ENCODE data around the gene PARP1. TPM values are rescaled to one million over a fixed set of nuclear protein-coding genes. Genes with fewer than 3 reads are reported as not detected.

Gene PARP1
- total and polyA plus RNA-seq, 9 donors, result 24.7 to 74.6 (median 63.1) TPM

DNA sequence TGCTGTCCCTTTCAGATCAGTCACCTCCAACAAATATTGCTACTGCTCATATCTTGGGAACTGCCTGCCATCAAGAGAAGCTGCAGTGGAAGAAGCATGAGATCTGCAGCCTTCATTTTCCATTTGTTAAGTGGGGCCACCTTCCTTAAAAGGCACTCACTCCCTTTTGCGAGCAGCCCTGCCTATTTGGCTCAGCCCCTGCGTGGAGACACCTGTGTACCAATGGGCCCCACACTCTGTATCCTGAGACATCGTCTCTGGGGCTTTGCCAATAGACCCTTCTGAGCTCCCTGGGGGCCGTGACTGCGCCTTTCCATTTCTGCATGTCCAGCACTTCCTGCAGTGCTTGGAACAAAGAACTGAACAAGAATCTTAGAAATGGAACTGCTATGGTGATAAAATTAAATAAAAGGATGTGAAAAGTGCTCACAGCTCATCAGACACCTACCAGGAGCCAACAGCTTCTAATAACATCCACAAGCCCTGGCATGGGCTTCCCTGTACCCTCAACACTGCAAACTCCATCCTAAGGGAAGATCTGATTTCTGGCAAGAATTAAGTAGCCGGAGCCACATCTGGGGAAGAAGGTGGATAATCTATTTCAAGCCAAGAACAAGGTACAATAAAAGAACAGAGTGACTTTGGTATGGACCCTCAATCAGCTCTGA lies 36.7 kb downstream of the PARP1 start:
- no peaks in the 10 kb centered on the region for H3K36me3 ChIP-seq

DNA sequence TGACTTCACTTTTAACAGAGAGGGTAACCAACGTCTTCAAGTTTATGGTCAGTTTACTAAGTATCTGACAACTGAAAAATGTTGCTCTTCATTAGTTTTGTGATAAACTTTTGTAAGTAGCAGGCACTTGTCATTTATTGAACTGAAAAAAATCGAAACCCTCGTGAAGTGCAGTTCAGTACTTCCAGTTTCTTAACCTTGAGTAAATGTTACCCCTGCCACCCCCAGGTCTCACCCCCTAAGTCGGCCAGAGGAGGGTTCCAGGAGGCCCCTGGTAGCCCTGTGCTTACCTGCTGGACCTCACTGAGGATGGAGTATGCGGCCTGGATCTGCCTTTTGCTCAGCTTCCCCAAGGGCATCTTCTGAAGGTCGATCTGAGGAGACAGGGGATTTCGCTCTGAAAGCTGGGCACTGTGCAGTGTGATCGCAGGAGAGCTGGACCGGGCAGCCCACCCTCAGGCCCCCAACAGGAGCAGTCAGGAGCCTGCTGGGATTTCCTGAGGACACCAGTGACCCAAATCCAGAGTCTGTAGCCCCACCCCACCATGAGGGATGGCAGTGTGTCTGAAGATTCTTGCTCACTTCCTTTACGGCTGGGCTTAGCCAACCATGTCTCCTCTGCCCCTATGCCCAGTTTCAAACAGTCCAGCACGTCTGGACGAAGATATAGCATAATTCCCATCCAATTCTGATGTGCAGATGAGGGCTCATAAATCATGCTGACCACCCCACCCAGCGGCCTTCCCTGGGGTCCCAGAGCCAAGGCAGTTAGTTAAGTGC lies 37.6 kb downstream of the PARP1 start:
- Histone ChIP-seq H3K36me3 (no peaks in the 10 kb centered on the region), H3K27ac (no peak overlapping the region), H3K27me3 (no peaks in the 10 kb centered on the region), H3K9me3 (no peaks in the 10 kb centered on the region), H3K4me1 (ENCODE audit: insufficient read depth) (no peaks in the 10 kb centered on the region), H3K4me3 (no peak overlapping the region)
- intact Hi-C loops (cut with DNase I), result no loop called here
- no peak for TF ChIP-seq EP300 (IDR thresholded peaks at IDR 0.05)
- TF ChIP-seq, protein P1, sequence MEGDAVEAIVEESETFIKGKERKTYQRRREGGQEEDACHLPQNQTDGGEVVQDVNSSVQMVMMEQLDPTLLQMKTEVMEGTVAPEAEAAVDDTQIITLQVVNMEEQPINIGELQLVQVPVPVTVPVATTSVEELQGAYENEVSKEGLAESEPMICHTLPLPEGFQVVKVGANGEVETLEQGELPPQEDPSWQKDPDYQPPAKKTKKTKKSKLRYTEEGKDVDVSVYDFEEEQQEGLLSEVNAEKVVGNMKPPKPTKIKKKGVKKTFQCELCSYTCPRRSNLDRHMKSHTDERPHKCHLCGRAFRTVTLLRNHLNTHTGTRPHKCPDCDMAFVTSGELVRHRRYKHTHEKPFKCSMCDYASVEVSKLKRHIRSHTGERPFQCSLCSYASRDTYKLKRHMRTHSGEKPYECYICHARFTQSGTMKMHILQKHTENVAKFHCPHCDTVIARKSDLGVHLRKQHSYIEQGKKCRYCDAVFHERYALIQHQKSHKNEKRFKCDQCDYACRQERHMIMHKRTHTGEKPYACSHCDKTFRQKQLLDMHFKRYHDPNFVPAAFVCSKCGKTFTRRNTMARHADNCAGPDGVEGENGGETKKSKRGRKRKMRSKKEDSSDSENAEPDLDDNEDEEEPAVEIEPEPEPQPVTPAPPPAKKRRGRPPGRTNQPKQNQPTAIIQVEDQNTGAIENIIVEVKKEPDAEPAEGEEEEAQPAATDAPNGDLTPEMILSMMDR (IDR thresholded peaks at IDR 0.05), result no peak
- no peak for TF ChIP-seq POLR2A (IDR thresholded peaks at IDR 0.05)
- WGBS, 3 donors, result 81 to 85% (median 83%) methylated on average over 13 of the region's 13 CpGs
- no peak for DNase-seq

More for the DNA sequence above, 36.7 kb downstream of the PARP1 start:
- Histone ChIP-seq H3K4me3 (no peak overlapping the region), H3K4me1 (ENCODE audit: insufficient read depth) (no peaks in the 10 kb centered on the region), H3K9me3 (no peaks in the 10 kb centered on the region), H3K27me3 (no peaks in the 10 kb centered on the region), H3K27ac (no peak overlapping the region)
- DNase-seq, result no peak
- intact Hi-C loops (cut with DNase I), result no loop called here
- 81 to 83% (median 82%) methylated on average over 6 of the region's 6 CpGs for WGBS, 3 donors
- no peak for TF ChIP-seq EP300 (IDR thresholded peaks at IDR 0.05)
- TF ChIP-seq POLR2A (IDR thresholded peaks at IDR 0.05), result no peak
- TF ChIP-seq, protein P1 (IDR thresholded peaks at IDR 0.05), result no peak

DNA sequence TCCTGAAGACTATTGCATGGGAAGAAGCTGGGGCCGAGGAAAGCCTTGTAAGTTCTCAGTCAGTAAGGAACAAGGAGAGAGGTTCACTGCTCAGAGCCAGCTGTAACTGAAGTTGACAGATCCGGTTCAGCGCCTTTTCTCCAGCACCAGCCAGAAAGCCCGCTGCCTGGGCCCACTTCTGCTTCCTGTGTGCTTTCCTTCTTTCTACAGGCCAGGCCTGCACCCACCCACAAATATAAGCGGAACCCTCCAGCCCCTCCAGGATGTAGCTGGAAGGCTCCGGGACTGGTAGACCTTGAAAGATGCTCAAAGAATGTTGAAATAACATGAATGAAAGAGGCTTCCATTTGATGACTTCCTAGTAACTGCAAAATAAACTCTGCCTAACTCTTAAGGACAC lies 38.8 kb downstream of the PARP1 start:
- Histone ChIP-seq H3K27me3 (no peaks in the 10 kb centered on the region), H3K4me3 (no peak overlapping the region), H3K9me3 (no peaks in the 10 kb centered on the region), H3K27ac (no peak overlapping the region), H3K36me3 (no peaks in the 10 kb centered on the region), H3K4me1 (ENCODE audit: insufficient read depth) (no peaks in the 10 kb centered on the region)
- 72 to 92% (median 85%) methylated on average over 6 of the region's 6 CpGs for WGBS, 3 donors
- DNase-seq, result no peak
- intact Hi-C loops (cut with DNase I), result no loop called here
- no peak for TF ChIP-seq EP300 (IDR thresholded peaks at IDR 0.05)
- TF ChIP-seq, protein P1 (IDR thresholded peaks at IDR 0.05), result no peak

DNA sequence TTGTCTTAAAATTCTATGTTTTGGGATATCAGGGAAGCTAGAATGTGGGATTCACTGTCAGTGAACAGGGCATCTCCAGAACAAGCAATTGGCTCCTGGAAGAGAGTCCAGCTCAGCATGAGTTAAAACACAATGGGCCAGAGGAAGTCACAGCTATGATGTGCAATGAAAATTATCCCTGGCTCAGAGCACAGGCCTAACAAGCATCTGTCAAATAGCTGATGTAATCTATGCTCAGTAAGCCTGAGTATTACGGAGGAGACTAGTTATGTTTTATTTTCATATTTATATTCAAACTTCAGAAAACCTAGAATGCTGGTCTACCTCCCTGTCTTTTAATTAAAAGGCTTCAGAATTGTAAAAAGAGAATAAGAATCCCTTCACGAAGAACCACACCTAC lies 41.6 kb downstream of the PARP1 start:
- intact Hi-C loops (cut with DNase I), result no loop called here
- TF ChIP-seq, protein P1 (IDR thresholded peaks at IDR 0.05), result no peak
- TF ChIP-seq EP300 (IDR thresholded peaks at IDR 0.05), result no peak
- no peak for TF ChIP-seq POLR2A (IDR thresholded peaks at IDR 0.05)
- 92 to 94% (median 94%) methylated on average over 2 of the region's 2 CpGs for WGBS, 3 donors

More for the DNA sequence above, 41.6 kb downstream of the PARP1 start:
- Histone ChIP-seq H3K27me3 (no peaks in the 10 kb centered on the region), H3K36me3 (no peaks in the 10 kb centered on the region), H3K9me3 (no peaks in the 10 kb centered on the region), H3K27ac (no peak overlapping the region), H3K4me3 (no peak overlapping the region), H3K4me1 (ENCODE audit: insufficient read depth) (no peaks in the 10 kb centered on the region)
- no peak for DNase-seq
